HepG2 (cell line): ENCODE measurements around the gene RGS7. TPM values are rescaled to one million over a fixed set of nuclear protein-coding genes. Genes with fewer than 3 reads are reported as not detected.

Experiments used
- ATAC-seq: fragments of 200-7000 bp; cut with Tn5 transposase; 3 replicates; pipeline ENCODE4 v1.9.1; 2020; ENCODE audit warnings: mild to moderate bottlenecking, moderate library complexity
- BruUV-seq: library from RNA; stranded (reverse); fragments of 400-500 nt; replicated peaks from 2 replicates; lab custom pipeline; 2021; lab: Mats Ljungman, UMichigan
- CTCF ChIA-PET: fragments of 300-600 bp; formaldehyde crosslinking; extraction: SDS; loops from one replicate; lab custom pipeline; 2021; ENCODE audit warnings: low total read pairs, inconsistent platforms, low intra/inter-chr PET ratio; lab: Yijun Ruan, JAX
- POLR2A ChIA-PET: fragments of 350-600 bp; sonication (Branson Sonifier 250); formaldehyde crosslinking; loops from one replicate; lab custom pipeline; 2020; ENCODE audit warnings: antibody characterized with exemption, inconsistent platforms; lab: Yijun Ruan, JAX
- DNase-seq: peaks from one replicate; pipeline ENCODE4 v3.0.0-alpha.2; 2015; ENCODE audit warnings: low spot score
- FAIRE-seq: peaks from 3 replicates; lab custom pipeline; 2011; peaks lifted over from hg19 to GRCh38; lab: Jason Lieb, UNC
- H2AFZ ChIP-seq: one replicate; pipeline ENCODE4 v1.6.1; 2011; ENCODE audit warnings: low read length, inconsistent platforms
- H3K27ac ChIP-seq: fragments of 300-600 bp; 3 replicates; pipeline ENCODE4 v1.8.0; 2011; ENCODE audit warnings: mixed run types, mild to moderate bottlenecking, mixed read lengths, low read length, inconsistent platforms; ENCODE audit not compliant: insufficient read depth; ENCODE audit errors: extremely low read length
- H3K27me3 ChIP-seq, 2 experiments: fragments of 200-600 bp in 1 of 2; 2 replicates in 1 of 2; 3 replicates in 1 of 2; pipeline versions ENCODE4 v1.6.0 to v1.8.0; 2011; ENCODE audit warnings: low read length in 2 of 2, mild to moderate bottlenecking in 2 of 2, moderate library complexity in 2 of 2, inconsistent platforms in 1 of 2; ENCODE audit not compliant: insufficient read depth in 2 of 2, control insufficient read depth in 1 of 2
- H3K36me3 ChIP-seq, 2 experiments: fragments of 200-600 bp in 1 of 2; replicated peaks in 1 of 2; 2 replicates in 1 of 2; 3 replicates in 1 of 2; pipeline versions ENCODE4 v1.5.1 to v1.8.0; 2011; ENCODE audit warnings: low read length in 2 of 2, inconsistent platforms in 1 of 2; ENCODE audit not compliant: insufficient read depth in 2 of 2, control insufficient read depth in 1 of 2
- H3K4me1 ChIP-seq: 2 replicates; pipeline ENCODE4 v1.5.1; 2012; ENCODE audit warnings: low read length, inconsistent platforms; ENCODE audit not compliant: insufficient read depth
- H3K4me2 ChIP-seq: 2 replicates; pipeline ENCODE4 v1.6.0; 2011; ENCODE audit warnings: low read depth, low read length, inconsistent platforms
- H3K4me3 ChIP-seq, 3 experiments: fragments of 200-600 bp in 1 of 3; sonication (generic), shearing (Covaris generic) in 1 of 3; replicated peaks in 1 of 3; 2 replicates each; pipeline ENCODE4 v1.5.1; 2011 to 2016; ENCODE audit warnings: low read length in 3 of 3, inconsistent platforms in 2 of 3, low read depth in 2 of 3, mild to moderate bottlenecking in 2 of 3, control low read depth in 1 of 3, mixed read lengths in 1 of 3; ENCODE audit not compliant: insufficient read depth in 1 of 3
- H3K79me2 ChIP-seq: one replicate; pipeline ENCODE4 v1.6.1; 2011; ENCODE audit warnings: low read length, inconsistent platforms; ENCODE audit not compliant: insufficient read depth
- H3K9ac ChIP-seq: 2 replicates; pipeline ENCODE4 v1.6.0; 2011; ENCODE audit warnings: mild to moderate bottlenecking, low read depth, low read length, inconsistent platforms; ENCODE audit not compliant: insufficient read depth
- H3K9me3 ChIP-seq: 2 replicates; pipeline ENCODE4 v1.5.1; 2012; ENCODE audit warnings: mild to moderate bottlenecking, low read length
- H4K20me1 ChIP-seq: 2 replicates; pipeline ENCODE4 v1.6.0; 2011; ENCODE audit warnings: inconsistent platforms, mild to moderate bottlenecking, low read length, moderate library complexity; ENCODE audit not compliant: insufficient read depth
- GATAD1 ChIP-seq: IDR thresholded peaks from 2 replicates; pipeline ENCODE4 v1.6.1; 2016; ENCODE audit warnings: missing genetic modification reagents, missing compliant biosample characterization
- GTF2F1 ChIP-seq: fragments of 150-350 bp; IDR thresholded peaks from 2 replicates; pipeline ENCODE4 v1.6.1; 2014; ENCODE audit warnings: low read length
- HCFC1 ChIP-seq: fragments of 150-350 bp; IDR thresholded peaks from 2 replicates; pipeline ENCODE4 v1.6.1; 2014; ENCODE audit warnings: low read depth, low read length
- IKZF4 ChIP-seq: sonication (generic); formaldehyde crosslinking; IDR thresholded peaks from 2 replicates; pipeline ENCODE4 v1.5.1; 2020; ENCODE audit warnings: borderline replicate concordance, mild to moderate bottlenecking, low read depth, missing genetic modification reagents; ENCODE audit errors: not compliant biosample characterization
- LCORL ChIP-seq, 2 experiments: fragments of 450-650 bp in 1 of 2; sonication (generic) in 1 of 2; formaldehyde crosslinking in 1 of 2; IDR thresholded peaks; 2 replicates each; pipeline versions ENCODE4 v1.5.0 to v1.6.1; 2017 to 2020; ENCODE audit warnings: antibody characterized with exemption in 1 of 2, missing genetic modification reagents in 1 of 2
- NFE2 ChIP-seq: sonication (generic); formaldehyde crosslinking; IDR thresholded peaks from 2 replicates; pipeline ENCODE4 v1.4.0; 2020; ENCODE audit warnings: missing genetic modification reagents
- NKX3-1 ChIP-seq: sonication (generic); formaldehyde crosslinking; IDR thresholded peaks from 2 replicates; pipeline ENCODE4 v1.5.0; 2020; ENCODE audit warnings: missing genetic modification reagents
- SMAD9 ChIP-seq: sonication (generic); formaldehyde crosslinking; IDR thresholded peaks from 2 replicates; pipeline ENCODE4 v1.5.1; 2020; ENCODE audit warnings: mild to moderate bottlenecking, missing genetic modification reagents
- SNAPC2 ChIP-seq: sonication (generic); formaldehyde crosslinking; IDR thresholded peaks from 2 replicates; pipeline ENCODE4 v1.8.1; 2022; ENCODE audit warnings: mild to moderate bottlenecking, missing genetic modification reagents
- SNAPC5 ChIP-seq: sonication (generic); formaldehyde crosslinking; IDR thresholded peaks from 2 replicates; pipeline ENCODE4 v1.8.1; 2023; ENCODE audit warnings: mild to moderate bottlenecking, missing genetic modification reagents, borderline replicate concordance
- SRSF9 ChIP-seq: fragments of 200-400 bp; formaldehyde crosslinking; IDR thresholded peaks from 2 replicates; pipeline ENCODE4 v1.6.1; 2018; ENCODE audit warnings: borderline replicate concordance, mild to moderate bottlenecking, low read depth, low read length; ENCODE audit not compliant: insufficient read depth, poor library complexity, severe bottlenecking
- STAG1 ChIP-seq: sonication (generic); formaldehyde crosslinking; IDR thresholded peaks from 2 replicates; pipeline ENCODE4 v1.4.0; 2020; ENCODE audit warnings: missing genetic modification reagents
- TCF7L2 ChIP-seq: IDR thresholded peaks from 2 replicates; pipeline ENCODE4 v1.6.1; 2011; ENCODE audit warnings: mild to moderate bottlenecking, low read depth, low read length, moderate library complexity
- ZBTB3 ChIP-seq: sonication (generic); formaldehyde crosslinking; IDR thresholded peaks from 2 replicates; pipeline ENCODE4 v1.4.0; 2020; ENCODE audit warnings: low read depth, mild to moderate bottlenecking, moderate library complexity, missing genetic modification reagents, borderline replicate concordance
- ZBTB34 ChIP-seq: sonication (generic); formaldehyde crosslinking; IDR thresholded peaks from 2 replicates; pipeline ENCODE4 v1.8.0; 2022; ENCODE audit warnings: mild to moderate bottlenecking, missing genetic modification reagents
- ZBTB42 ChIP-seq: sonication (generic); formaldehyde crosslinking; IDR thresholded peaks from 2 replicates; pipeline ENCODE4 v1.5.0; 2020; ENCODE audit warnings: mild to moderate bottlenecking, missing genetic modification reagents
- ZFP82 ChIP-seq: sonication (generic); formaldehyde crosslinking; IDR thresholded peaks from 2 replicates; pipeline ENCODE4 v1.5.1; 2020; ENCODE audit warnings: mild to moderate bottlenecking, missing genetic modification reagents, borderline replicate concordance
- ZMAT3 ChIP-seq: sonication (generic); formaldehyde crosslinking; conservative IDR thresholded peaks from 2 replicates; pipeline ENCODE4 v1.7.0; 2021; ENCODE audit warnings: missing genetic modification reagents
- ZNF180 ChIP-seq: sonication (generic); formaldehyde crosslinking; IDR thresholded peaks from 2 replicates; pipeline ENCODE4 v1.4.0; 2020; ENCODE audit warnings: low read depth, missing genetic modification reagents, borderline replicate concordance
- ZNF276 ChIP-seq: sonication (generic); formaldehyde crosslinking; IDR thresholded peaks from 2 replicates; pipeline ENCODE4 v1.4.0; 2020; ENCODE audit warnings: mild to moderate bottlenecking, low read depth, missing genetic modification reagents
- WGBS: methylation state at CpG from one replicate; pipeline ENCODE4 v1.1.6; 2017; ENCODE audit warnings: low lambda C conversion rate; 5-methylcytosine and 5-hydroxymethylcytosine counted together
- in situ Hi-C: cut with HindIII; loops from 2 replicates; pipeline ENCODE4 v1.10.0; 2017; ENCODE audit warnings: low pct_unique_long_range_greater_than_20kb; ENCODE audit not compliant: extremely low pct_ligation_motif_present
- intact Hi-C: fragments of 100-400 bp; cut with micrococcal nuclease; formaldehyde crosslinking; loops from one replicate; pipeline ENCODE4 v1.10.0; 2022; ENCODE audit not compliant: unreplicated experiment
- polyA plus RNA-seq, 8 experiments: library from polyadenylated mRNA; depleted of rRNA in 3 of 8; stranded (reverse) in 7 of 8; unstranded in 1 of 8; fragments of >200 nt; fragmentation: Illumina TruSeq in 4 of 8; extraction: Trizol in 4 of 8; gene quantifications; 2 replicates each; pipeline versions ENCODE4 v1.2.1 to v1.2.3, GENCODE V29; 2011 to 2016; ENCODE audit warnings: low read depth in 4 of 8, missing spikeins in 1 of 8, mixed read lengths in 1 of 8; ENCODE audit not compliant: insufficient read depth in 1 of 8
- total RNA-seq, 5 experiments: library from RNA; depleted of rRNA; stranded (reverse); fragments of >200 nt; fragmentation: Illumina TruSeq; extraction: Trizol; gene quantifications; 2 replicates each; pipeline ENCODE4 v1.2.3, GENCODE V29; 2016; ENCODE audit warnings: low read depth in 1 of 5

Gene RGS7
- total and polyA plus RNA-seq, 2 of the 13 experiments (the other 11 are each of a cell fraction or from before 2014, with no cell fraction given), result not detected

GRCh38 chr1:241330619-241331327 lies 26.2 kb downstream of the RGS7 start:
- no peaks in the 10 kb centered on the region for H3K9me3 ChIP-seq
- no peak overlapping the region for H2AFZ ChIP-seq
- no peak overlapping the region for H3K9ac ChIP-seq
- ChIA-PET POLR2A (no interaction called here), CTCF (no interaction called here)
- no peak overlapping the region for H3K27ac ChIP-seq
- DNase-seq (no peak), FAIRE-seq (no peak)
- H3K4me2 ChIP-seq, result no peak overlapping the region
- no peaks in the 10 kb centered on the region for H3K4me1 ChIP-seq
- 14% methylated on average over 1 of the region's 1 CpG for WGBS
- H3K27me3 ChIP-seq, result no peaks in the 10 kb centered on the region; a peak in 1 of 5 replicates
- H3K4me3 ChIP-seq, result no peak overlapping the region
- no peaks in the 10 kb centered on the region for H4K20me1 ChIP-seq
- no peak for TF ChIP-seq NFE2 (CRISPR knock-in tag)
- no peak for TF ChIP-seq ZBTB34 (CRISPR knock-in tag)
- no peak for TF ChIP-seq ZBTB3 (CRISPR knock-in tag)
- no peak for TF ChIP-seq SNAPC5 (CRISPR knock-in tag)
- no peak for TF ChIP-seq TCF7L2
- no peak for TF ChIP-seq GATAD1 (CRISPR knock-in tag)
- TF ChIP-seq SRSF9, result no peak
- no peak for TF ChIP-seq ZNF276 (CRISPR knock-in tag)
- no peak for TF ChIP-seq IKZF4 (CRISPR knock-in tag)
- TF ChIP-seq ZMAT3 (CRISPR knock-in tag), result no peak
- no peak for TF ChIP-seq ZBTB42 (CRISPR knock-in tag)
- TF ChIP-seq SNAPC2 (CRISPR knock-in tag), result no peak
- TF ChIP-seq HCFC1, result no peak
- no peak for TF ChIP-seq ZFP82 (CRISPR knock-in tag)
- no peak for TF ChIP-seq SMAD9 (CRISPR knock-in tag)
- no peak for TF ChIP-seq ZNF180 (CRISPR knock-in tag)
- TF ChIP-seq NKX3-1 (CRISPR knock-in tag), result no peak
- no peak for TF ChIP-seq STAG1 (CRISPR knock-in tag)
- no peak for TF ChIP-seq LCORL (IDR thresholded peaks at IDR 0.05)
- TF ChIP-seq LCORL (CRISPR knock-in tag; IDR thresholded peaks at IDR 0.05), result no peak
- TF ChIP-seq GTF2F1, result no peak
- TF ChIP-seq, all 625 proteins: peak for 0
- intact Hi-C loops (loop anchor here (5.0 kb wide), 1 partner anchor 503 kb away; no protein-coding TSS in a partner anchor), in situ Hi-C loops (no loop called here)
- BruUV-seq, result no TSS peak
- Histone ChIP-seq H3K36me3 (no peaks in the 10 kb centered on the region), H3K79me2 (no peaks in the 10 kb centered on the region)
- no peak for ATAC-seq
